ENCODE data around the gene SUGCT. TPM values are rescaled to one million over a fixed set of nuclear protein-coding genes. Genes with fewer than 3 reads are reported as not detected.

The SUGCT gene
- total RNA-seq, 1 experiment from 2014 or later: 12.4 TPM

DNA sequence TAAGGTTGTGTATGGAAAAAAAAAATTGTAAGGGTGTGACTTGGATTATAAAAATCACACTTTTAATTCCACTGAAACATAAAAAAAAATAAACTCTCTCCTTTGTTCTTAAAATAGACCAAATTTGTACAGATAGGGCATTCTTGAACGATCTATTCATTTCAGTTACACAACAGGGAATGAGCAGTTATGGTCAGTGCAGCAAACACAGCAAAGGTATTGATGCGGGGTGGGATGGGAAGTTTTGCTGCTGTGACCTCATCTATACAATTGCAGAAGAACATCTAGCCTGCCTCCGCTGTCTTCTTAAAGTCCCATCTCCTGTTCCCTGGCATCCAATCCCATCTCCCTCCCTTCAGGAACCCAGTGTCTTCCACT, 580.2 kb downstream of the SUGCT start:
- no peak for DNase-seq (ENCODE audit: low read depth)

DNA sequence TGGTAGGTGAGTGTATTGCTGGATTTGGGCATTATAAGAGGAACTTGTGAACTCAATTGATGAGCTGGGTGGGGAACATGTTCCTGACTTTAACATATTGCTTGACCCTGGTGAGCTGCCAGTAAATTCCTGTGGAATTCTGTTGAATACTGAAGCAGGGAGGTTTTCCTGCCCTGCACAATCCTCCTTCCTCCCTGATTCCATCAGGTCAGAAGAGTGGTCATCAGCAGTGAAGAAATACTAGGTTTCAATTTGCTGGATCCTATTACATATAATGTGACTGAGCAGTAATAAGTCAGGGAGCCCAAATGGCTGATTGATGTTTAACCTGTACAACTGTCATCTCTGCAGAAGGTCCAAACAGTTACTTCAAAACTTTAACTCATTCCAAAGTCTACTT, 581.2 kb downstream of the SUGCT start:
- peak; percentile 43 for DNase-seq (ENCODE audit: low read depth)

DNA sequence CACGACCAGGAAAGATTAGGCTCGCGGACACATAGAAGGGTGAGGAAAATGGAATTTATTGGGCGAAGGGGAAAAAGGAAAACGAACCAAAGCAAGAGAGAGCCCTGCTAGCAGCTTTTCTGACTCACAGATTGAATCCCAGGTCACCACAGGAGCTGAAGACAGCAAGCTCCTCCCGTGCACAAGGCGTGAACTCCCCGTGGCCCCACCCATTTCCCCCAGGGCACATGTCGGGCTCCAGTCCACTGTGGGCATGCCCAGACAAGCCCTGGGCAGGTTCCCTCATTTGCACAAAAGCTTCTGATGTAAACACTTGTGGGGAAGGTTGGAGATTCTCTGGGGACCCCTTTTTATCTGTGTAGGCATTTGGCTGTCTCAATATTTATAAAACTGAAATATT, 582.4 kb downstream of the SUGCT start:
- peak; percentile 77 for DNase-seq (ENCODE audit: low read depth)

DNA sequence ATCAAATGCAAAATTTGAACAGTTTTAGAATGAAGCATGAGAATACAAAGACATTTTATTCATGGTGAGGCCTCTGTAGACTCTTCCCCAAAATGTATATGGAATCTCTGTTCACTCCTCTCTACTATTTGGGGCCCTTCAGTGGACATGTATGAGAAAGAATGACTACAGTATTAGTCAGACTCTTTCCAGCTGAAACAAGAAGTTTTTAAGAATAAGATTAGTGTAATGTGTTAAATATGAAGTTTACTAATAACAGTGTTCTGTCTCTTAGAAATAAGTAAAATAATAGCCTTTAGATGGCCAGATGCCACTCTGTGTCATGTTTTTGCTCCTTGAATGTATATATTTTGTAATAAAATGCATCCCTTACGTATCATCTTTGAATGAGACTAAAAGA, 585.6 kb downstream of the SUGCT start:
- DNase-seq (ENCODE audit: low read depth): peak; percentile 46

DNA sequence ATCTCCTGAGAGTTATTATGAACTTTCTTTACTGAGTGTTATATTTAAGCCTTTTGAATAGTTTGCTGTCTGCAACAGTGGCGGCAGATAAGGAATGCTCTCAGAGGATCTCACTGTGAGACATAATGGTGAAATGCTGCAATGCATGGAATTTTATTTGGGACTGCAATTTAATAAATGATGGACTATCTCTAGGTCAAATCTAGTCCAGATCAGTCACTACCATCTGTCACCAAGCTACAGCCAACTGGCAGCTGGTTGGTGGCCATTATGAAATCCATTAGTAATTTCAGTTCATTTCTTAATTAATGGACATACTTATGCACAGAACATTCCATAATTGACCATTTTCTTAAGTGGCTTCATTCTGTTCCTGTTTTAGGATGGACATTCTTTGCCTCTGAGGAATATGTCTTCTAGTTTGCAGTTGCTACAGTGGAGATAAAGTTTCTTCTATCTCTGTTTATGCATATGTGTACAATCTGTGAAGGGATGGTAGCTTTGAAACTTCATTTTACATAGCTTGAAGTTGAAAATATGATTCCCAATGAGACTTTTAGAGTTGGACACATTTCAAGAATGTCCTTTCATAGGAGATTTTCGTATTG, 586.6 kb downstream of the SUGCT start:
- DNase-seq (ENCODE audit: low read depth): no peak

DNA sequence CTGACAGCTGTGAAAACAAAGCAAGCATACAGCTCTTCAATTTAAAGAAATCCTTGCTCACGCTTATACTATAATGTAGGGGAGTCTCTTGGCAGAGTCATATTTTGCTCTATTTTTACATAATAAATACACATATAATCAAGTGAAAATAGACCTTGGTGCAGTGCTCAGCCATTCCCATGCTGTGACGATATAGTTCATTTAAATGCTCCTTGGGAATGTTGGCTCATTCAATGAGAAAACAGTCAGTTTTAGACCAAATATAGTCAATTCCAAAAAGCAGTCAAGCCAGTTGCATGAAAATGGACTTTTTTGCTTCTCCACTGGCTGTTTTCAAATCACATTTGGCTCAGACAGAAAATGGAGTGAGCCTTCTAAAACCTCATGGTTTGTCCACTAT, 587.4 kb downstream of the SUGCT start:
- DNase-seq (ENCODE audit: low read depth): no peak

DNA sequence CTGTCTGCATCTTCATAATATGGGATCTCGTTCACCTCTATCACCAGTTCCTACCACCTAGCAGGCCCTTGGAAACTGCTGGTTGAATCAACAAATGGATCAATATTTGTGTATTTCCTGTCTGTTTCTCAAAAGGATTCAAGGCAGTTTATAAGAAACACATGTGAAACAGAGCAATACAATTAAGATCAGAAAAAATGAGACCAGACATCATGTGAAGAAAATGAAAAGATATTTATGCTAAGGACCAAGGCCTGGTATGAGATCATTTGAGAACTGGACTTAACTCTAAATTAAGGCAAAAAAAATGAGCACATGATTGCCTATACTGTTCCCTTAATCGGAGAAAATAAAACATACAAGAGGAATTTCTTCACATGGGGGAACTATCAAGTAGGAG, 589.0 kb downstream of the SUGCT start:
- no peak for DNase-seq (ENCODE audit: low read depth)

DNA sequence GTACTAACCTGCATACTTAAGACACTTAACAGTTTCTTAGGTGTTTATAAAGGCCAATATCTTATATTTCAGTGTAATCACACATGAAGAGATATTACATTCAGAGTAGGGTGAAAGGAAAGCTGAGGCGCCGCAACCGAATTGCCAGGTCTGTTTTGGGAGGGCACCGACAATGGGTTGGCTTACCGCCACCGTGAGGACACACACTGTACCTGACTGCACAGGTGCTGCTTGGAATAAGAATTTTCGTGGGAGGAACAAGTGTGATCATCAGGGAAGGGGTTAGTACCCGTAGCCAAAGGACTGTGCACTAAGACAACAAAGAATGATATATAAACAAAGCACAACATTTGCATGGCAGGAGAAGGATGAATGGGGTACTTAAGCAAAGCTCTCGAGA, 591.8 kb downstream of the SUGCT start:
- DNase-seq (ENCODE audit: low read depth): no peak

DNA sequence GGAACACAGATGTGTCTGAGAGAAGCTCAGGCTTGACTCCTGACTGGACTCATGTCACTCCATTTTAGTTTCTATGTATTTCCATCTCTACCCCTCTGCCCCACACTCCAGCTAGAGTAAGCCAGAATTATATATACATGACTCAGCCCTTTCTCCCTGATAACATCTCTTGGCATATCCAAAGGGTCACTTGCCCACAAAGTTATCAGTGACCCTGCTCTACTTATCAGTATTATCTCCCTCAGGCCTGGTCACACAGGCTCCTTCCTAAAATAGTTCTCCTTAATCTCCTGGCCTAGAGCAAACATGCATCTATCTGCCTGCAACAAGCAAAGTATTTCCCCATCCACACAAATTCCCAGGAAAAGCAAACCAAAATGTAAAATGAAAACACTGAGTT, 598.3 kb downstream of the SUGCT start:
- peak; percentile 93 for DNase-seq (ENCODE audit: low read depth)

DNA sequence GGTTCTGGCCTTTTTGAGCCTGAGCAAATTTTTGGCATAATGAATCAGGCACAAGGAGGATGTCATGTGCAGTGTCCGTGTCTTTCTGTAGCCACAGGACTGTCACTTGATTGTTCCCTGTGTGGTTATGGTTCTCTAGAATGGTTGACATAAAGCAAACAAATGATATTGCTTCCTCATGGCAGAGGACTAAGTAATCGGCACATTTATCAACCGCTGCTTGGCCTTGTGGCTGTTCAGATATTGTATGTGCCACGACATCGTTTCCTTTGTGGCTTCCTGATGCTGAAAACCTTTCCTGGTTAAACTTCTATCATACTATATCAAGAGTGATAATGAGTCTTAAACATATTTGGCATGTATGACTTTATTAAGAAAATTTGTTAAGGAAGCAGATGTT, 598.8 kb downstream of the SUGCT start:
- peak; percentile 69 for DNase-seq (ENCODE audit: low read depth)

DNA sequence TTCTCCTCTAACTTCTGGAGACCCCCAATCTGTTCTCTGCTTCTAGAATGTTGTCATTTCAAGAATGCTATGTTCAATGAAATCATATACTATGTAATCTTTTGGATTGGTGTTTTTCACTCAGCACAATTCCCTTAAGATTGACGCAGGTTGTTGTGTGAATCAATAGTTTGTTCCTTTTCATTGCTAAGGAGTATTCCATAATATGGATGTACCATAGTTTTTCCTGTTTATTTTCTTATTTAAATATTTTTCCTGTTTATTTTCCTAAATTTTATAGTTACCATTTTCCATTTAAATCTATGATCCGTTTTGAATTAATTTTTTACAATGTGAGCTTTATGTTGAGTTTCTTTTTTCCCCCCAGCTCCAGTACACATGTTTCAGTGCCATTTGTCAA, 604.5 kb downstream of the SUGCT start:
- DNase-seq (ENCODE audit: low read depth): no peak

DNA sequence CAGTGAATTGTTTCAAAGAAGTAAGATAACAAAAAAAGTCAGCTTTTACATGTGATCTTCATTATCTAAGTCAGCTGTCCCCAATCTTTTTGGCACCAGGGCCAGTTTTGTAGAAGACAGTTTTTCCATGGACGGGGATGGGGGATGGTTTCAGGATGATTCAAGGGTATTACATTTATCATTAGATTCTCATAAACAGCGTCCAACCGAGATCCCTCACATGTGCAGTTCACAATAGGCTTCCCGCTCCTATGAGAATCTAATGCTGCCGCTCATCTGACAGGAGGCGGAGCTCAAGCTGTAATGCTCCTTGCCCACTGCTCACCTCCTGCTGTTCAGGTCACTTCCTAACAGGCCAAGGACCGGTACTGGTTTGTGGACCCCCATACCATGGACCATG, 607.5 kb downstream of the SUGCT start:
- no peak for DNase-seq (ENCODE audit: low read depth)

DNA sequence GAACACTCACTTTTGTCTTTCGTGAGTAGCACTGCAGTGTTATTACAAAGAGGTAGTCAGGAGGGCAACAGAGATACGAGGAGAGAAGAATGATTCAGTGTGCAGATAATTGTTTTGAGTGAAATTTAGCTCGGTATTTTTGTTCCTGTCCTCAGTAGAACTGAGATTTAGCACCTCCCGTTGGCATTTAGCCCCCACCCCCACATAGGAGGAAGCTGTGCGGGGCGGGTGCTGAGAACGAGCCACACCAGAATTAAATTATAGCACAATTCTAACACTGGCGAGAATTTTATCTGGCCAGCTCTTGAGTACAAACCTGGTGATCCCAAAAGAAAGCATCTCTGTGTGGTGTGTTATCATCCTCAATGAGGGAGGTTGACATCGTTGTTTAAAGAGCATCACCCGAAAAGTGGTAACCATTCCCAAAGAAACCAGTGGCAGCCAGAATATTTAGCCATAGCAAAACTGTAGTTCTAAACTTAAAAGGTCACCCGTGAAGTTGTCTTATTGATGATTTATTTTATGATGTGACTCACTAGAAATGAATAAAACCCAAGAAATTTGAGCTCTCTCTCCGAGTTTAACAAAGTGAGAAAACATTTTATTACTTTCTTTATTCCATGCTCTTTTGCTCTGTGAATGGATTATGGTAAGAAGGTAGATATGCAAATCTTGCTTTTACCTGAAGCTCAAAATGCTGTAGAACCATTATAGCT, 612.2 kb downstream of the SUGCT start:
- DNase-seq (ENCODE audit: low read depth): peak; percentile 22

DNA sequence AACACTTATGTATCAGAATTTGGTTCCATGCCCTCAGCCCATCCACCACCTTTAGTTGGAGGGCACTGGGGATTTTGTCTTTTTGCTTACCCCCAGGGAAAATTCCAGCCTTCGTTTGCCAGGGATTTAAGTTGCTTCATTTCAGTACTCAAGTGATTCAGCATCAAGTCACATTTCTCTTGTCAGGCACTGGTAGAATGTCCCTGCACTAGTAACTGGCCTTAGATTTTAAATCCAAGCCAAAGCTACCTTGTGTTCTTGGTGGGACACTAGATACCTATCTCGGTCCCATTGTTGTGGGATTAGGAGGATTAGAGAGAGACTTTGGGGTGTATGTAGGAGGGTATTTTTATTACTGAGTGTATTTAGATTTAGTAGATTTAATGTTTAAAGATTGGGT, 613.1 kb downstream of the SUGCT start:
- DNase-seq (ENCODE audit: low read depth): peak; percentile 71

DNA sequence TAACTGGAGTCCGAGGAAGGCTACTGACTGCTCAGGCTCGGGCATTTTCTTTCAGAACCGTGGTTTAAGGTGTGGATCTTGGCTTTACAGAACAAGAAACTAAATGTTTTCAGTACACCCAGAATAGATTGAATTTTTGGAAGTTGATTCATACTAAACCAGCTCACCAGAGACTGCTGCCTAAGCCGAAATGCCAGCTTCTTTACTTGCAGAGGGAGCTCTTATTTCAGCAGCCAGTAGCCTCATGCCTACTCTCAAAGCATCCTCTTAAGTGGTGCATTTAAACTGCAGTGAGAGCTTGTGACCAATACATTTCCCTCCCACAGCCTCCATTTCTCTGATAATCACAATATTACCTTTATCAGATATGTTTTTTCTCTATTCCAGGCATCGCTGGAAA, 615.1 kb downstream of the SUGCT start:
- DNase-seq (ENCODE audit: low read depth): peak; percentile 59

DNA sequence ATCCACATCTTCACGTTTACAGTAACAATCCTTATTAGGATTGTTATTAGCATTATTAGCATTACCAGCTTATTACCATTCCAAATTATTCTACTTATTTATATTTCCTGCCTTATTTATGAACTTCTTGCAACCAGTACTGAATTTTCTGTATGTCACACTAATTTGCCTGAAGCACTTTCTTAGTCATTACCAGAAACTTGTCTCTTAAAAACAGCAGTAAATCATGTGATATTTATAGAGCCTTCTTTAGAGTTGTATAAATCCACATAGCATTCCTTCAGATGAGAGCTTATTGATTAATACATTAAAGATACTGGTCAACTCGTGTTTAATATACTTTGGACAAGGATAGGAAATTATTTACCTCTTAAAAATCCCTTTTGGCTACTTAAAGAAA, 618.6 kb downstream of the SUGCT start:
- peak; percentile 63 for DNase-seq (ENCODE audit: low read depth)

DNA sequence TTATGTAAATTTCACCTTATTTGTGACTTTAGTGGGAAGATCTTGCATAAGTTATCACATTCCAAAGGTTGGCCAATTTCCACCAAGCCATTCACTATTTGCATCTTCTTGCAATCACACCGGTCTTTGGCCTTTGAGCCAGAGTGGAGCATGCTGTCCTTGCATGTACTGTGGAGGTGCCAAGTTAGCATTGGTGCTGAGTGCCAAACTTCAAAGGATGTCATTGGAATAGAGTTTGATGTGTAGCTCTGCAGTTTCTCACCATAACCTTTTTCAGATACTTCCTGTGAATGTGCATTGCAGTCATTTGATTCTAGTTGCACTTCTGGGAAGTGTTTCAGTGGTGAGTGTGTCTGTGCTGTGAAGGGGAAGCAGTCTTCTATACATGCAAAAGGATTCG, 620.6 kb downstream of the SUGCT start:
- DNase-seq (ENCODE audit: low read depth): no peak

DNA sequence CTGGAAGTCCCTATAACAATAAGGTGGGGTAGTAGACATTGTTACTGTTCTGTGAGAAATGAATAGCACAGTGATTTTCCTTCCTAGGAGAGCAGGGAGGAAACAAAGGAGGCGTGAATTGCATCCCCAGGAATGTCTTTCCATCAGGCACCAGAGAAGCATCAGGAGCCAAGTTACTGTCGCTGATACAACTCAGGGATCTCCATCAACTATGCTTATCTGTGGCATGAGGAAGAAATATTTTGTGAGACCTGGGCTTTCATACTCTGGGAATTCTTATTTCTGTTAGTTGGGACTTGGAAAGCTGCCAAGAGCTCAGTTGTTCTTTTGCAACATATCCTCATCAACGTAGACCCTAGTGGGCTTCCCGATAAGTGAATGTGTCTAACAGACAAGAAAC, 622.3 kb downstream of the SUGCT start:
- no peak for DNase-seq (ENCODE audit: low read depth)

DNA sequence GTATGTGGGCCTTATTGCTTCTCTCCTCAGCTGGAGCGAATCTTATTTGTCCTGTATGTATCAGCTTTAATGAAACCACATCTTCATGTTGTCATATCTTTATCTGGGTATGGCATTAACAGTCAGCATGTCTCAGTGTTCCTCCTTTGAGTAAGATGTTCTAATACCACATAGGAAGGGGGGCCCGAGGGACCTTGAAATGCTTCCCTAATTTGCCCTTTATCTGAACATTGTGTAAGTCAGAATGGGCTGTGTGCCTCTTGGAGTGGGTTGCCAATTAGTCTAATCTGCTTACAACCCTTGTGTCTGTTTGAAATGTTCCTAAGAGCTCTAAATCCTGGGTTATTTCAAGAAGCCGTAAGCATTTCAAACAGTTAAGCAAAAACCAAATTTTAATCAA, 623.8 kb downstream of the SUGCT start:
- DNase-seq (ENCODE audit: low read depth): no peak

DNA sequence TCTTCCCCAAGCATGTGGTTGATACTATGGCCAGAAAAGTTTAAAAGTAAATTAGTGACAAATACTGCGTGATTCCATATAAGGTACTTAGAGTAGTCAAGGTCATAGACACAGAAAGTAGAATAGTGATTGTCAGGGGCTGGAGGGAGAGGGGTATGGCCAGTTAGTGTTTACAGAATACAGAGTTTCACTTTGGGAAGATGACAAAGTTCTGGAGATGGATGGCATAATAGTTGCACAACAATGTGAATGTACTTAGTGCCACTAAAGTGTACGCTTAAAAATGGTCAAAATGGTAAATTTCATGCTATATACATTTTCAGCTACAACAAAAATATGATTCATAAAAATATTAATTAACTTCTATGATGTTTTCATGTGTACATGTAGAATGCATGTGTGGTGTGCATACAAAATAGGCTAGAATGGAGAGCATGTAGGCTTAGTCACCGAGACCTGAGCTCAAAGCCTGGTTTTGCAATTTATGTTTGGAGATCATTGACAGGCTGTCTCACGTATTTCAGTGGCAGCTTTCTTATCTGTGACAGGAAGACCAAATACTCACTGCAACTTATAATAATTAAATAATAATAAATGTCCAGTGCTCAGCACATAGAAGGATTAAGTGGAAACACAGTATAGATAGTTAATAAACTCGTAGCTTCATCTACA, 625.6 kb downstream of the SUGCT start:
- DNase-seq (ENCODE audit: low read depth): no peak

DNA sequence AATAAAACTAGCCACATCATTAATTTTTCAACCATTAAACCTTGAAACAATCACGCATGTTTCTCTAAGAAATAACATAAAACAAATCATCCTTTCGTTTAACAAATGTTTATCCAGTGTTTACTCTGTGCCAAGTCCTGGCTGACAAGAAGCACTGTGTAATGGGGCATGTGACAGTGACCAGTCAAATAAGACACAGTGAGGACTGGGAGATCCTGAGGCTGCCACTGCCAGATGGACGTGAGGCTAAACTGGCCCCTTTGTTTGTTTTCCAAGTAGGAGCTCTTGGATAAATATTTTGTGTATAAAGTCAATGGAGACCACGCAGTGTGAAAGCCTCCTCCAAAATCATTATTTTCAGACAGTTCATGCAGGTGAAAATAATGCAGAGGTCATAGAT, 626.2 kb downstream of the SUGCT start:
- no peak for DNase-seq (ENCODE audit: low read depth)

DNA sequence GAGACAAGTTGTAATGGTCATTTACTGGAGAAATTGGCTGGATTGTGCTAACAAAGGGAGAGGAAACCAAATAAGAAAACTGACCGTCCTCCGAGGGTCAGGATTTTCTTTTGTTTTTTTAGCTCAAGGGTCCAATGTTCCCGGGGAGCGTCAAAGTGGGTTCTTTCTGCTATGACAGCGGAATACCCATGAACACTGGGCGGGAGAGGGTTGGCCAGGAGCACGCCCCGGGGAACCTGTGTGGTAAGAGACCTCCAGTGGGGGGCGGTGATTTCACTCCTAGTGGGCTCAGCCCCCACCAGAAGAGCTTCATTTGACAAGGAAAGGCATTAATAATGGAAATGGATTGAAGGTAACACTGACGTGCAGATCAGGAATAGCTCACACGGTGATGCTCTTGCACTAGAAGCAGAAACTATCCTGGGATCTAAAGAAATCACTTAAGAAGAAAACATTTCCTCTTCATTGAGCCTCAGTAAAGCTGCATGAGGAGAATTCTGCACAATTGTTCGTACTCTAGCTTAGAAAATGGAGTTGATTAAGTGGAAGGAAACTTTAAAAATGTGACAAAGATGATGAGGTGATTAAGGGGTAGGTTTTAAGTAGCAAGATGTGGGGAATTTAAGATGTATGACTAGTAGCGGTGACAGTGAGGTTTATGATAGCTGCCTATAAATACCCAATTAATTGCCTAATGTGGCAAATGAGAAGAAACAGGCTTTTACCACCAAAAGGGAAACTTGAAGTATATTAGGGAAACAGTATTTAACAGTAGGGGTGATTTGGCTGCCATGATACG, 627.2 kb downstream of the SUGCT start:
- DNase-seq (ENCODE audit: low read depth): no peak

All from RPMI7951 (cell line).